ENCODE measurements around the gene TMEM186.

TMEM186 gene

DNA sequence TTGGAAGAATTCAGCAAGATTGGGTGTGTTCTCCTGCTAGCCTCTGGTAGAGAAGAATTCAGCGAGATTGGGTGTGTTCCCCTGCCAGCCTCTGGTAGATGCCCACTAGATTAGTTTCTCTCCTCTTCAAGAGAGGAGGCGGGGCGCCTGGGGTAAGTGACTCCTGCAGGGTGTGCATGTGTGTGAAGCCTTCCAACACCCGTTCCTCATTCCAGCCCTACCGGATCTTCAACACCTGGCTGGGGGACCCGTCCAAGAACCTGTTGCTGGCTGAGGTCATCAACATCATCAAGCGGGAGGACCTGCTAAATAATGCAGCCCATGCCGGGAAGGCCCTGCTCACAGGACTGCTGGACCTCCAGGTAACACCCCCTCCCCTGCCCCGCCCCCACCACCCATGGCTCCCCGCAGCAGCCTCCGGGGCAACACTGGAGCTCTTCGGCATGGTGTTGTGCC, 21.3 kb downstream of the TMEM186 start:
- H3K79me2 ChIP-seq (ENCODE audit: insufficient read depth, low read length) = no peaks in the 10 kb centered on the region
- H3F3A ChIP-seq (ENCODE audit: low read depth) = no peaks in the 10 kb centered on the region
- no peaks in the 10 kb centered on the region for H3K9me2 ChIP-seq (replicated peaks; ENCODE audit: low read depth, low read length)
- TF ChIP-seq EZH2phosphoT487 (IDR thresholded peaks at IDR 0.05; ENCODE audit: borderline replicate concordance) = no peak
- TF ChIP-seq, protein P1, sequence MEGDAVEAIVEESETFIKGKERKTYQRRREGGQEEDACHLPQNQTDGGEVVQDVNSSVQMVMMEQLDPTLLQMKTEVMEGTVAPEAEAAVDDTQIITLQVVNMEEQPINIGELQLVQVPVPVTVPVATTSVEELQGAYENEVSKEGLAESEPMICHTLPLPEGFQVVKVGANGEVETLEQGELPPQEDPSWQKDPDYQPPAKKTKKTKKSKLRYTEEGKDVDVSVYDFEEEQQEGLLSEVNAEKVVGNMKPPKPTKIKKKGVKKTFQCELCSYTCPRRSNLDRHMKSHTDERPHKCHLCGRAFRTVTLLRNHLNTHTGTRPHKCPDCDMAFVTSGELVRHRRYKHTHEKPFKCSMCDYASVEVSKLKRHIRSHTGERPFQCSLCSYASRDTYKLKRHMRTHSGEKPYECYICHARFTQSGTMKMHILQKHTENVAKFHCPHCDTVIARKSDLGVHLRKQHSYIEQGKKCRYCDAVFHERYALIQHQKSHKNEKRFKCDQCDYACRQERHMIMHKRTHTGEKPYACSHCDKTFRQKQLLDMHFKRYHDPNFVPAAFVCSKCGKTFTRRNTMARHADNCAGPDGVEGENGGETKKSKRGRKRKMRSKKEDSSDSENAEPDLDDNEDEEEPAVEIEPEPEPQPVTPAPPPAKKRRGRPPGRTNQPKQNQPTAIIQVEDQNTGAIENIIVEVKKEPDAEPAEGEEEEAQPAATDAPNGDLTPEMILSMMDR (conservative IDR thresholded peaks at IDR 0.05; ENCODE audit: low read length) = no peak
- no peaks in the 10 kb centered on the region for H3K9me3 ChIP-seq (ENCODE audit: insufficient read depth, low read depth, low read length)
- no peak overlapping the region for H2AFZ ChIP-seq (ENCODE audit: low read length)
- H3K4me1 ChIP-seq (ENCODE audit: insufficient read depth, low read length, poor library complexity, severe bottlenecking) = no peaks in the 10 kb centered on the region
- no peak overlapping the region for H3K4me2 ChIP-seq (ENCODE audit: low read depth, low read length, poor library complexity, severe bottlenecking)
- H3K9ac ChIP-seq (ENCODE audit: low read depth, low read length, poor library complexity, severe bottlenecking) = no peak overlapping the region
- H3K4me3 ChIP-seq (ENCODE audit: low read length, poor library complexity, severe bottlenecking) = no peak overlapping the region
- H4K20me1 ChIP-seq (ENCODE audit: insufficient read depth, low read length, poor library complexity, severe bottlenecking) = no peaks in the 10 kb centered on the region
- H3K27me3 ChIP-seq (ENCODE audit: insufficient read depth, low read length, poor library complexity, severe bottlenecking) = no peaks in the 10 kb centered on the region
- no peaks in the 10 kb centered on the region for H3K36me3 ChIP-seq (ENCODE audit: insufficient read depth, low read length)

DNA sequence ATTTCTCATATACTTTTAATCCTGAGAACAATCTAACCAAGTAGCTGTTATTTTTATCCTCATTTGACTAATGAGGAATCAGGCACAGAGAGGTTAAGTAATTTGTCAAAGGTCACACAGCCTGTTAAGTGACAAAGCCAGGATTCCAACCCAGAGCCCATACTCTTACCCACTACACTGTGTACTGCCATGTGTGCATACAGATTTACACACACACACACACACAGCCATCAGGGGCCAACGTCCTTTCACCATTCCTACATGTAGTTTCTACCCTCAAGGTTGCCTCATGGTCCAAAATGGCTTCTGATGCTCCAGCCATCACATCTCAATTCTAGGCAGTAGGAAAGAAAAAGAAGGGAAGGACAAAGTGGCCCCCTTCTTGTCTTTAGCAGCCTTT, 22.1 kb downstream of the TMEM186 start:
- TF ChIP-seq EZH2phosphoT487 (IDR thresholded peaks at IDR 0.05; ENCODE audit: borderline replicate concordance) = no peak
- TF ChIP-seq, protein P1 (conservative IDR thresholded peaks at IDR 0.05; ENCODE audit: low read length) = no peak
- Histone ChIP-seq H3K36me3 (ENCODE audit: insufficient read depth, low read length) (no peaks in the 10 kb centered on the region), H3F3A (ENCODE audit: low read depth) (no peaks in the 10 kb centered on the region), H4K20me1 (ENCODE audit: insufficient read depth, low read length, poor library complexity, severe bottlenecking) (no peaks in the 10 kb centered on the region), H2AFZ (ENCODE audit: low read length) (no peak overlapping the region), H3K79me2 (ENCODE audit: insufficient read depth, low read length) (no peaks in the 10 kb centered on the region), H3K9me2 (replicated peaks; ENCODE audit: low read depth, low read length) (no peaks in the 10 kb centered on the region), H3K9ac (ENCODE audit: low read depth, low read length, poor library complexity, severe bottlenecking) (no peak overlapping the region), H3K4me2 (ENCODE audit: low read depth, low read length, poor library complexity, severe bottlenecking) (no peak overlapping the region), H3K4me3 (ENCODE audit: low read length, poor library complexity, severe bottlenecking) (no peak overlapping the region), H3K27me3 (ENCODE audit: insufficient read depth, low read length, poor library complexity, severe bottlenecking) (no peaks in the 10 kb centered on the region), H3K4me1 (ENCODE audit: insufficient read depth, low read length, poor library complexity, severe bottlenecking) (no peaks in the 10 kb centered on the region), H3K9me3 (ENCODE audit: insufficient read depth, low read depth, low read length) (no peaks in the 10 kb centered on the region)

DNA sequence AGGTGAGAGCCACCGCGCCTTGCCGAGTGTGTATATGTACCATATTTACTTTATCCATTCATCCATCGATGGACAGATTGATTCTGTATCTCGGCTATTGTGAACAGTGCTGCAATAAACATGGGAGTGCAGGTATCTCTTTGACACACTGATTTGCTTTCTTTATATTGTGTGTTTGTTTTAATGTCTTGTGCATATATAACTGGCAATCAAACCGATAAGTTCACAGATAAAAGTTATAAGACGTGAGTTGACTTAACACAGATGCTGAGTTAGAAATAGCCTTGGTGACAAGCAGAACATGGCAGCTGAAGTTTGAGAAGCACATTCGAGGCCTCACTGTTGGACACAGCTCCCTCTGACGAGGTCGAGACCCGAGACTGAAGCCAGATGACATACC, 23.2 kb downstream of the TMEM186 start:
- no peaks in the 10 kb centered on the region for H3K36me3 ChIP-seq (ENCODE audit: insufficient read depth, low read length)
- no peaks in the 10 kb centered on the region for H3F3A ChIP-seq (ENCODE audit: low read depth)
- no peak overlapping the region for H3K4me2 ChIP-seq (ENCODE audit: low read depth, low read length, poor library complexity, severe bottlenecking)
- H2AFZ ChIP-seq (ENCODE audit: low read length) = no peak overlapping the region
- H3K9me3 ChIP-seq (ENCODE audit: insufficient read depth, low read depth, low read length) = no peaks in the 10 kb centered on the region
- H3K9me2 ChIP-seq (replicated peaks; ENCODE audit: low read depth, low read length) = no peaks in the 10 kb centered on the region
- no peak overlapping the region for H3K9ac ChIP-seq (ENCODE audit: low read depth, low read length, poor library complexity, severe bottlenecking)
- no peaks in the 10 kb centered on the region for H4K20me1 ChIP-seq (ENCODE audit: insufficient read depth, low read length, poor library complexity, severe bottlenecking)
- no peaks in the 10 kb centered on the region for H3K4me1 ChIP-seq (ENCODE audit: insufficient read depth, low read length, poor library complexity, severe bottlenecking)
- H3K27me3 ChIP-seq (ENCODE audit: insufficient read depth, low read length, poor library complexity, severe bottlenecking) = no peaks in the 10 kb centered on the region
- TF ChIP-seq, protein P1 (conservative IDR thresholded peaks at IDR 0.05; ENCODE audit: low read length) = no peak
- no peak for TF ChIP-seq EZH2phosphoT487 (IDR thresholded peaks at IDR 0.05; ENCODE audit: borderline replicate concordance)
- H3K4me3 ChIP-seq (ENCODE audit: low read length, poor library complexity, severe bottlenecking) = no peak overlapping the region
- no peaks in the 10 kb centered on the region for H3K79me2 ChIP-seq (ENCODE audit: insufficient read depth, low read length)

Measured in Loucy (cell line).